Activated T-cell treated with anti-CD3 and anti-CD28 coated beads, Interleukin-2, amount 50 U/mL, for 24 hours (primary cell): ENCODE data around the gene VASH1.

Experiments used
- DNase-seq: peaks from one replicate; pipeline ENCODE4 v3.0.0-alpha.2; 2020
- H3K27ac Mint-ChIP-seq: 2 replicates; pipeline ENCODE4 v1.8.0; 2020; ENCODE audit warnings: mild to moderate bottlenecking, mixed read lengths
- H3K27me3 Mint-ChIP-seq: 2 replicates; pipeline ENCODE4 v1.8.0; 2020; ENCODE audit warnings: mixed read lengths
- H3K36me3 Mint-ChIP-seq: 2 replicates; pipeline ENCODE4 v1.8.0; 2020; ENCODE audit warnings: low read depth, mixed read lengths
- H3K4me1 Mint-ChIP-seq: 2 replicates; pipeline ENCODE4 v1.8.0; 2020; ENCODE audit warnings: low read depth, mixed read lengths
- H3K4me3 Mint-ChIP-seq: 2 replicates; pipeline ENCODE4 v1.8.0; 2020; ENCODE audit warnings: mild to moderate bottlenecking, moderate library complexity, mixed read lengths
- H3K9me3 Mint-ChIP-seq: 2 replicates; pipeline ENCODE4 v1.8.0; 2020; ENCODE audit warnings: mixed read lengths

VASH1 gene

DNA sequence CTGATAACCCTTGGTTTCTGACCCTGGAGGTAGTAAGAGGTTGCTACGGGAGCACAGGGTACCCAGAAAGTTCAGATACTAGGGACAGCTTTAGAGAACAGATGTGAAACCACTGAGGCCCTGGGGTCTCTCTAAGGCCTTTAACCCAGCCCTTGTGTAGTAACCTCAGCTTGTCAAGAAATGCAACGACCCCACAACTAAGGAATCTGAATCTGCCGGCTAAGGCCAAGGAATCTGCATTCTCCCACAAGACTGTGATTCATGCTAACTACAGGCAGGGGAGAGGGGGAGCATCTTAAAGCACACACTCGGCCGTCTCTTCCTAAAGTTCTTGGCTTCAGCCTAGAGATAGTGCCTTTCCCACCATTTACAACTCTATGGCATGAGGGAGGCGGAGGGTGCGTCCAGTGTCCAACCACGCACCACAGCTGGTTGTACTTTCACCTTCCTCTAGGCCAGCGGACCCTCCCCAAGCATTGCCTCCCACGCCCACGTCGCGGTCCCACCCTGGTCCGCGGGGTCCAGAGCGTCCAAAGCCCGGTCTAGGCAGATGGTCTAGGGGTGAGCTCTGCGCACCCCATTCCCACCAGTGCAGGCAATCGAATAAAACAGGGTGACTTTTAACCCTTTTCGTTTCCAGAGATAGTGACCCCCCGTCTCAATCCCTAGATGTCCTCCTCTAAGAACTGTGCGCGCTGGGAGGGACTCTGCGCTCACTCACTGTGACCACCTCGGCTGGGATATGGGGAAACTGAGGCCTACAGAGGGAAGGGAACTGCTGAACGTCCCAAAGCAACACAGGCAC lies 735 bp upstream of the VASH1 start:
- Mint-ChIP-seq H3K4me1 (peaks cover 19% of the 10 kb centered on the region), H3K27ac (peak overlapping the region; percentile 48), H3K36me3 (no peaks in the 10 kb centered on the region), H3K9me3 (no peaks in the 10 kb centered on the region), H3K27me3 (peaks cover 32% of the 10 kb centered on the region), H3K4me3 (peak overlapping the region; percentile 65)
- DNase-seq, result no peak

DNA sequence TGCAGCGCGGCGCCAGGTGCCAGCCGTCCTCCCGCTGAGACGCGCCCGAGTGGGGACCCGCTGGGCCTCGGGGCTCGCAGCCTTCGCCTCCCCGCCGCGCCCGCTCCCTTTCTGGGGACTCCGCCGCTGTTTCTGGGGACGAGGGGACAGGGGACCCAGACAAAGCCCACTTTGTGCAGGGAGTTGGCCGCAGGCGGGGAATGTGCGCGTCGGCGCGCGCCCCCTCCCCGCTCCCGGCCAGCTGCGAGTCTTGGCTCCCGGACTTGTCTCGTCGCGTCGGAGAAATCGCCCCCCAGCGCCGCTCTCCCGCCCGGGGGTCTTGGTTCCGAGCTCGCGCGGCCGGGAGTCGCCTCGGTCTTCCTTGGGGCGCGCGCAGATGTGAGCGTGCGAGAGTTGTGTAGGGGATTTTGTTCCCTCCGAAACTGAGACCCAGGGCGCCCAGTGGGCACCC lies 717 bp downstream of the VASH1 start:
- peak overlapping the region; percentile 29 for H3K27ac Mint-ChIP-seq
- no peaks in the 10 kb centered on the region for H3K9me3 Mint-ChIP-seq
- H3K4me1 Mint-ChIP-seq, result peaks cover 19% of the 10 kb centered on the region
- H3K27me3 Mint-ChIP-seq, result peaks cover 32% of the 10 kb centered on the region
- DNase-seq, result no peak
- no peaks in the 10 kb centered on the region for H3K36me3 Mint-ChIP-seq
- H3K4me3 Mint-ChIP-seq, result peak overlapping the region; percentile 76

DNA sequence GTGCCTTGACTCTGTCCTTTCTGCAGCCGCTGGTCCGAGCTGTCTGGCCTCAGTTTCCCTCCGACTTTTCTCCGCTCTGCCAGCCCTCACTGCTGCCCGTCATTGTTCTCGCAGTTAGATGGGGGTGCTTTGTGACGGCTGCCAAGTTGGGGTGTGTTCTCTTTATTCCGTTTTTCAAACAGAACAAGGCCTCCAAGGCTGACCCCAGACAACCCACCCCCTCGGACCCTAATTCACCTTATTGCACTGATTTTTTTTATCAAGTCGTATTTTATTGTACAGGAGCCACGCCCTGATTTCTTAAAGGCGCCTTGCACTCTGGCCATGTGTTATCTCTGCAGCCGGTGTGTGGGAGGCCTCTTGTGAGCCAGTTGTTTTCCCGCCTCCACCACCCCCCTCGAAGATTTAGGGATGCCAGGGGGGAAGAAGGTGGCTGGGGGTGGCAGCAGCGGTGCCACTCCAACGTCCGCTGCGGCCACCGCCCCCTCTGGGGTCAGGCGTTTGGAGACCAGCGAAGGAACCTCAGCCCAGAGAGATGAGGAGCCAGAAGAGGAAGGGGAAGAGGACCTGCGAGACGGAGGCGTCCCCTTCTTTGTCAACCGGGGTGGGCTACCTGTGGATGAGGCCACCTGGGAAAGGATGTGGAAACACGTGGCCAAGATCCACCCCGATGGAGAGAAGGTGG lies 1.3 kb downstream of the VASH1 start:
- Mint-ChIP-seq H3K9me3 (no peaks in the 10 kb centered on the region), H3K36me3 (no peaks in the 10 kb centered on the region), H3K27ac (peak overlapping the region; percentile 29)

DNA sequence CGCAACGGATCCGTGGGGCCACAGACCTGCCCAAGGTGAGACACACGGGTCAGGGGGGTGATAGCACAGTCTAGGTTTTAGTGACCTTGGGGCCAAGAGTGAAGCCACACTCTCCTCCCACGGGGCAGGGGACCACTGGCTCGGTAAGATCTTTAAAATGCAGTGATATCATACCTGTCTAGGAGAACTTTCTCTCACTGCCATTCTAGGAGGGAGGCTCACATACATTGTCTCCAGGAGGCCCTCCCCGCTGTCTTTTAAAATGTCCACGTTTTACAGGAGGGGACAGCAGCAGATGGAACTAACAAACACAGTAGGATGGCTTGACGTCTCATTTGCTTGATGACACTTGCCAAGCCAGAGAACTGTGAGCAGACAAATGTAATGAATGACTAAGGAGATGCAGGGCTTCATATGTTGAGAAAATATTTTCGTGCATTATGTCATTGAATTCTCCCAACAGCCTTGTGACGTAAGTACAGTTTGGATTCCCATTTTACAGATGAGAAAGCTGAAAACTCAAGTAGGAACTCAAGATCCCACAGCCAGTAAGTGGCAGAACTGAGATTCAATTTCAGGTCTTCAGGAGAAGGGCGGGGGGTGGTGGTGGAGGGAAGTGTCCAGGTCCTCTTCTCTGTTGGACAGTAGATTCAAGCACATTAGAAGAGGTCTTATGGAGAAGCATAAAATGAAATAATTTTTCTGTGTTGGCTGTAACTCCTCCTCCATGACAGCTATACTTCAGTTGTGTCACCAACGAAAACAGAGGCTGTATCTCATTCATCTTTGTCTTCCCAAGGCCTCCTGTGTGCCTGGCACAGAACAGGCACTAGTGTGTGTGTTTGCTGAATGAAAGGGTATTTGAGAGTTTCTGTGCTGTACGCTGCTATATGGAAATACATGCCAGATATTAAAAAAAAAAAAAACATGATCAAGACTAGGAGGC lies 2.1 kb downstream of the VASH1 start:
- DNase-seq, result no peak
- Mint-ChIP-seq H3K4me1 (peaks cover 28% of the 10 kb centered on the region), H3K36me3 (no peaks in the 10 kb centered on the region), H3K27me3 (peaks cover 28% of the 10 kb centered on the region), H3K27ac (no peak overlapping the region), H3K4me3 (peak overlapping the region; percentile 7), H3K9me3 (no peaks in the 10 kb centered on the region)

More for the DNA sequence above, 1.3 kb downstream of the VASH1 start:
- DNase-seq, result no peak
- Mint-ChIP-seq H3K27me3 (peaks cover 32% of the 10 kb centered on the region), H3K4me3 (peak overlapping the region; percentile 76), H3K4me1 (peaks cover 20% of the 10 kb centered on the region)

DNA sequence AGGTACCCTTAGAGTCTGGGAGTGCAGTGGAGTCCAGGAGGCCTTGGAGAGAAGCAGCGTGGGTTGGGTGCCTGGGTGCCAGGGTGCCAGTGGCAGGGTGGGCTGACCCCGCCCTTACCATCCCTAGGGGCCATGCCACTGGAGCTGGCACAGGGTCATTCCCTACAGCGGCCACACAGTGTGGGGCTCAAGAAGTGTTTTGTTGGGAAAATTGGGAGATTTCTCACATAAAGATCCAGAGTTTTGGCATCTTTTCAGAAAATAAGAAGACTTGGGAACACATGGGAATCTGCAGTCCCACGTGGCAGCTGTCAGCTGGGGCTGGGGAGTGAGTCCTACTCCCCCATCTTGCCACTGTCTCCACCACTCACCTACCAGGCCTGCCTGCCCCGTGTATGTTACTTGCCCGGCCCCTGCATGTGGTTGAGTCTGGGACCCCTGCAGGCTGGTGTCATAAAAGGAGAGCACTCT lies 4.2 kb downstream of the VASH1 start:
- no peak overlapping the region for H3K27ac Mint-ChIP-seq

DNA sequence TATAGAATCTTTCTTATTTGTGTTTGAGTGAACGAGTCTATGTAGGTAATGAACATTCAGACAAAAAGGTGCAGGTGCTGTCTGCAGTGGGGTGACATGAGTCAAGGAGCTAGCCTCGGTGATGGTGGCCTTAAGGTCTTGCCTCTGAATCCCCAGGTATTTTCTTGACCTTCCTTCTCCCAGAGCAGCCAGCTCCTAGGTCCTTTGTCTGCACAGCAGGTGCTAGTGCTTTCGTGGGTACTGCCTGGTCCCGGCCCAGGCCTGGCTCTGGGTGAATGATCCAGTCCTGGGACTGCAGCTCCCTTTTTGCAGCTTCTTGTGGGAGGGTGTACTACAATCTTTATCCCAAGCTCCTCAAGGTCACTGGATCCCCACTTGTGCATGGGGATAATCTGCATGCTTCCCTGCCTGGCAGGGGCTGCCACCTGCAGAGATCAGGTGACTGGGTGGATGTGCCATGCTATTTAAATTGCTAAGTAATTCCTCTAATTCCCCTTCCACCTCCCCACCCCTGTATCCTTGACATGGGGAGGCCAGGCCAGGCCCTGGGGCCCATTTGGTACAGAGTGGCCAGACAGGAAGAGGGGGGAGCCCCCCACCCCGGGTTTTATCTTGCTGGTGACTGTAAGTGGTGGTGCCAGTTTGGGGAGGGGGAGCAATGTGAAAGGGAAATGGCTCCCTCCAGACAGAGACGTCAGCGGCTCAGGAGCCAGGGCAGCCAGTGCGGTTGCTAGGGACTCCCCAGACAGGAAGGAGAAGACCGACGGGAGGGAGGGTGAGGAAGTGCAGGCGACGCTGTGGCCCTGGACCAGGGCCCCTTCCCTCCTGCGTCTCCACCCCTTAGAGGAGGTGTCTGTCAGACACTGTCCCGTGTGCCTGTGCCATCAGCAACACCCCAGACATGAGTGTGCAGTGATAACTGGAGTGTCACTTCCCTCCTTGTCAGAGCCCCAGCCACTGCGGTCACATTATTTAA lies 6.7 kb downstream of the VASH1 start:
- Mint-ChIP-seq H3K4me3 (peak overlapping the region; percentile 23), H3K27me3 (peaks cover 5% of the 10 kb centered on the region), H3K36me3 (no peaks in the 10 kb centered on the region), H3K4me1 (peaks cover 23% of the 10 kb centered on the region), H3K27ac (peak overlapping the region; percentile 90), H3K9me3 (no peaks in the 10 kb centered on the region)
- peak; percentile 71 for DNase-seq

More for the DNA sequence above, 4.2 kb downstream of the VASH1 start:
- H3K4me3 Mint-ChIP-seq, result no peak overlapping the region
- H3K36me3 Mint-ChIP-seq, result no peaks in the 10 kb centered on the region
- no peaks in the 10 kb centered on the region for H3K9me3 Mint-ChIP-seq
- peaks cover 37% of the 10 kb centered on the region for H3K4me1 Mint-ChIP-seq
- no peak for DNase-seq
- peaks cover 20% of the 10 kb centered on the region for H3K27me3 Mint-ChIP-seq

DNA sequence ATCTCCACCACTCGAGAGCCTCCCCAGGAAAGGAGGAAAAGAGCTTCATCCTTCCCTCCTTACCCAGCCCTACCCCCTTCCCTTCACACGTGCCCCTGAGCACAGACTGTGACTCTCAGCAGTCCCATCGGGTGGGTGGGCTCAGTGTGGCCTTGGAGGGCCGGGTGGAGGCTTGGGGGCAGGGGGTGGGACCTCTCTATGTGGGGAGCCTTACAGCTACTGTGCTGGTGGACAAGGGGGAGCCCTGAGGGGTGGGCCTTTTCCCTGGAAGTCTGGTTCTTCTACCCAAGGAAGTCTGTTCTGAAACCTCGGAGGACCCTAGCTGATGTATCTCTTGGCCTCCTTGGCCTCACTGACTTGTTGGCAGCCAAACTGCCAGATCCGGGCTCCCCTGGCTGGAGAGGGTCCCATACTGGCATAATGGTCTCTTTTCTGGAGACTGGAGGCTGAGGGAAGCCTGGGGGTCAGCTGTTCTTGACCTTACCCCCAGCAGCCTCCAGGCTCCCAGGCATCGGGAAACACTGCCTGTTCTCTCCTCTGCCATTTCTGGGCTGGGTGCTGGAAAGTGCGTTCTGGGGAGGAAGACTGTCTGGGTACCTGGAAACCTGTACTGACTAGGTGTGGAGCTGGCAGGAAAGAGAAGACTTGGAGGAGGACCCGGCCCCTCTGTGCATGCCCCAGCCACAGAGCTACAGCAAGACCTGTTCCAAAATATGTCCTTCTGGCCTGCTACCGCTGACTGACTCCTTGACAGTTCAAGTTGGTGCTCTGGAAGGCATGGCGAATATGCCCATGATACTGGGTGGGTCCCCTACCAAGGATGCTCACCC lies 7.6 kb downstream of the VASH1 start:
- no peak for DNase-seq
- Mint-ChIP-seq H3K4me1 (peaks cover 25% of the 10 kb centered on the region), H3K36me3 (no peaks in the 10 kb centered on the region), H3K27ac (peak overlapping the region; percentile 90), H3K27me3 (no peaks in the 10 kb centered on the region), H3K9me3 (no peaks in the 10 kb centered on the region), H3K4me3 (no peak overlapping the region)

DNA sequence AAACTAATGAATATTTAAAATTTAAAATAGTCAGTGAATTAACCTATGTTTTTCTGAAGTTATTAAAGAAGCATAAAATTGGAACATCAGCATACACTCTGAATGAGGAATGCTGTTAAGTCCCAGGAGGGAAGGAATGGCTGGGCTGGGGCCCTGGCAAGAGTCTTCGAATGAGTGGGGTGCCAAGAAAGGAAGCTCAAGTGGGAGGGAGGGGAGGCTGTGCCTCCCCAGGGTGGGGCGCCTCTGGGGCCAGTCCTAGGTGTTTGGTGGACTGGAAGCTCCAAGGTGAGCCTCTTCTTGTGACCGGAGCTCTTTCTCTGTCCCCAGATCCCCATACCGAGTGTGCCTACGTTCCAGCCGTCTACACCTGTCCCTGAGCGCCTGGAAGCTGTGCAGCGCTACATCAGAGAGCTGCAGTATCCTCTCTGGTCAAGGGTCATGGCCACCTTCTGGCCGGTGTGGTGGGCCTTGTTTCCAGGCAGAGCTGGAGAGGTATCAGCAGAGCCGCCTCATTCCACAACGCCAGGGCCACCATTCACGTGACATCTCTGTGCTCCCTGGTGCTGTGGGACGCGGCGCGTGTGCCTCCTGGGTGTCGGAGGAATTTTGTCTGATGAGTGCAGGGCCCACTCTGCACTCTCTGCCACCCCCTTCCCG lies 8.5 kb downstream of the VASH1 start:
- no peak for DNase-seq
- no peak overlapping the region for H3K4me3 Mint-ChIP-seq
- H3K27me3 Mint-ChIP-seq, result no peaks in the 10 kb centered on the region
- no peaks in the 10 kb centered on the region for H3K9me3 Mint-ChIP-seq
- H3K36me3 Mint-ChIP-seq, result no peaks in the 10 kb centered on the region
- H3K27ac Mint-ChIP-seq, result no peak overlapping the region
- H3K4me1 Mint-ChIP-seq, result peaks cover 27% of the 10 kb centered on the region

DNA sequence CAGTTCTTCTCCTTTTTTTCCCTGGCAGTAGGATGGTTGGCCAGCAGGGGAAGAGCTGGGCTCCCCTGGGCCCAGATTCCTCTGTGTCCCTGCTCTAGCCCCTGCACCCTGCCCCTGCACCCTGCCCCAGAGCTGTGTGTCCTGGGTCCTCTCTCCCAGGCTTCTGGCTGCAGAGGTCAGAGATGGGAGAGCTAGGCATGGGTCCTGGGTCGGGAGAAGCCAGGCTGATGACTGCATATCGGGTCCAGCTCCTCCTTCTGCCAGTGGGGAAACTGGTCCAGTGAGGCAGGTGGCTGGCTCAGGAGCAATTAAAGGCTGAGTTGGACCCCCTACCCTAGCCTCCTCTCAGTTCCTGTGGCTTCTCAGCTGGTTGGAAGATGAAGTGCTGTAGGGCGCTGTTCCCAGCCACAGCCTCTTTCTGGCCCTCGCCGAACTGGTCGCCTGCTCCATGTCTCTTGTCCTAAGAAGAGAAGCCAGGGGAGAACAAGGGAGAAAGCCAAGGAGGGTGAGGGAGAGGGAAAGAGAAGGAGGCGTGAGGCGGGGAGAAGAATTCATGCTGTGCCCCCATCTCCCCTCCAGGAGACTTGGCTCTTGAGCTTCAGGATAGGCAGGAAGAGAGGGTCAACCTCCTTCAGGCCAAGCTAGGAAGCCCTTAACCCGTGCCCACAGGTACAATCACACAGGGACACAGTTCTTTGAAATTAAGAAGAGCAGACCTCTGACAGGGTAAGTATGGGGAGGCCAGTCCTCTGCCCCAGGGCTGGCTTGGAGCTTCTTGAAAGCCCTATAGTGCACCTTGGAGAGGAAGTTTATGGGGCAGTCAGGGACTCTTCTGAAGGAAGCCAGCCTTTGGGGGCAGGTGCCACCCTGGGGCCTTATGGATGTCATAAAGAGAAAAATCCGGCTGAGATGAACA lies 9.5 kb downstream of the VASH1 start:
- Mint-ChIP-seq H3K9me3 (no peaks in the 10 kb centered on the region), H3K36me3 (no peaks in the 10 kb centered on the region), H3K27ac (no peak overlapping the region), H3K27me3 (no peaks in the 10 kb centered on the region), H3K4me3 (no peak overlapping the region), H3K4me1 (peaks cover 27% of the 10 kb centered on the region)
- DNase-seq, result no peak

DNA sequence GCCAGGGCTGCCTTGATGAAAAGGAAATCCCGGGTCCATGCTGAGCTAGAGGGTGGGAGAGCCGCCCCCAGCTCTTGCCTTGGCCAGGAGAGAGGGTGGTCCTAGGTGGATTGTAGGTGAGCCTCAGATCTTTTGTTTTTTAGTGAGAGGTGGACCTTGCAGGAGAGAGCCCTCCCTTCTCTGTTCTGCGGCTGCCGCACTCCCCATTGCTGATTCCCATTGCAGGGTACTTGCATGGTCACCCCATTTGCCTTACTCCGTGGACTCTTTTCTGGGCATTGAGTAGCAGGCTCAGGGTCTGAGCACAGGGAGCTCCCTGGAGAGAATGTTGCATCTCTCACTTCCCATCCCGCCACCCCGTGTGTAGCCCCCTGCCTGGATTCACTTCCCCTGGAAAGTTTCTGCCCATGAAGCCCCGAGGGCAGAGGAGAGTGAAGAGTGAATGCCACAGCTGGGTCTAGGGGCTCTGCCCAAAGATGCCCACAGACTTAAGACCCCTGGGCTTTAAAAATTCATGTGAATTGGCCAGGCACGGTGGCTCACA lies 10.2 kb downstream of the VASH1 start:
- DNase-seq, result no peak
- Mint-ChIP-seq H3K4me1 (peaks cover 27% of the 10 kb centered on the region), H3K36me3 (no peaks in the 10 kb centered on the region), H3K27me3 (no peaks in the 10 kb centered on the region), H3K9me3 (no peaks in the 10 kb centered on the region), H3K27ac (no peak overlapping the region), H3K4me3 (no peak overlapping the region)

DNA sequence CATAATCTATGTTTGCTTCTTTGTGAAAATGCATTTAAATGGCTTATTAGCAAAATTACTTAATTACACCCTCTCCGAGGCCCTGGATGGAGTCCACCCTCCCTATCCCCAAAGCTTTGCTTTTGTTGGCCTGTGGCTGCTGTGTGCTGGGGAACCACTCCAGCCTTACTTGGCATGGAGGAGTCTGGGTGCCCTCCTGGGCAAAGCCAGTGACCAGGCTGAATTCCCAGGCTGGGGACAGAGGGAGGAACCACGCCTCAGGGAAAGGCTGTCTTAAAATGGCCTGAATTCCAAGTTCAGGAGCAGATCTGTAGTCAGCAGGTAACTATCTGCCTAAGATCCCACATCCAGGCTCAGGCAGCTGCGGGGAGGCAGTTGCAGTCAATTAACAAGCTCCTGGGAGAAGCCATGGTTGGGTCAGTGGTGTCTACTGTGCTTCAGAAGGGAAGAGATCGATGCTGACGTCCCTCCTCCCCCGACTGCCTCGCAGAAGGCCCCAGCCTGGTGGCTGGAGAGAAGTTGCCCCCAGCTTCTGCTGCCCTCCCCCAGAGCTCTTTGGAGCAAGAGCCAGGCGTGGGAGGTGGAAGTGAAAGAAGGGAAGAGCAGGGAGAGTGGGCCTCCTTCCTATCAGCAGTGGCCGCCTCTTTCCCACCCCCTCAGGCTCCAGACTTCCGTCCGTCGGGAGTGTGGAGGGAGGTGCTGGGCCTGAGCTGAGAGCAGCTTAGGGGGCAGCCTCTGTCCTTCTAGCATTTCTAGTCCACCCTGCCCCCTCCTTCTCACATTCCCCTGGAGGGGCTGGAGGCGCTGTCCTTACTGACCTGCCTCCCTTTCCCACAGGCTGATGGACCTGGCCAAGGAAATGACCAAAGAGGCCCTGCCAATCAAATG lies 11.3 kb downstream of the VASH1 start:
- no peak overlapping the region for H3K27ac Mint-ChIP-seq
- H3K4me1 Mint-ChIP-seq, result peaks cover 26% of the 10 kb centered on the region
- no peak for DNase-seq
- H3K36me3 Mint-ChIP-seq, result no peaks in the 10 kb centered on the region
- H3K9me3 Mint-ChIP-seq, result no peaks in the 10 kb centered on the region
- H3K27me3 Mint-ChIP-seq, result no peaks in the 10 kb centered on the region
- no peak overlapping the region for H3K4me3 Mint-ChIP-seq
